Measurements from ENCODE around the gene PARP6. TPM values are rescaled to one million over a fixed set of nuclear protein-coding genes. Genes with fewer than 3 reads are reported as not detected.
A peak's percentile ranks its signal among the peaks of the same experiment; 100 is the strongest.

The PARP6 gene
- total RNA-seq, 1 donor, result 43.4 TPM

GRCh38 chr15:72205273-72205672 lies 67.1 kb downstream of the PARP6 start:
- Histone ChIP-seq H3K36me3 (ENCODE audit: insufficient read depth, low read length) (peaks cover 98% of the 10 kb centered on the region), H2AFZ (ENCODE audit: low read length) (no peak overlapping the region), H3K4me1 (ENCODE audit: insufficient read depth, low read length) (peaks cover 18% of the 10 kb centered on the region), H3K4me2 (ENCODE audit: insufficient read depth, low read length) (no peak overlapping the region), H3K79me2 (ENCODE audit: insufficient read depth, low read length) (peaks cover 68% of the 10 kb centered on the region), H3K27ac (ENCODE audit: low read depth, low read length) (no peak overlapping the region), H3K9me3 (ENCODE audit: low read depth, low read length) (no peaks in the 10 kb centered on the region), H4K20me1 (ENCODE audit: insufficient read depth, low read length) (peaks cover 86% of the 10 kb centered on the region), H3K4me3 (ENCODE audit: insufficient read depth, low read length) (no peak overlapping the region), H3K27me3 (ENCODE audit: insufficient read depth, low read length) (no peaks in the 10 kb centered on the region)
- TF ChIP-seq, protein P1, sequence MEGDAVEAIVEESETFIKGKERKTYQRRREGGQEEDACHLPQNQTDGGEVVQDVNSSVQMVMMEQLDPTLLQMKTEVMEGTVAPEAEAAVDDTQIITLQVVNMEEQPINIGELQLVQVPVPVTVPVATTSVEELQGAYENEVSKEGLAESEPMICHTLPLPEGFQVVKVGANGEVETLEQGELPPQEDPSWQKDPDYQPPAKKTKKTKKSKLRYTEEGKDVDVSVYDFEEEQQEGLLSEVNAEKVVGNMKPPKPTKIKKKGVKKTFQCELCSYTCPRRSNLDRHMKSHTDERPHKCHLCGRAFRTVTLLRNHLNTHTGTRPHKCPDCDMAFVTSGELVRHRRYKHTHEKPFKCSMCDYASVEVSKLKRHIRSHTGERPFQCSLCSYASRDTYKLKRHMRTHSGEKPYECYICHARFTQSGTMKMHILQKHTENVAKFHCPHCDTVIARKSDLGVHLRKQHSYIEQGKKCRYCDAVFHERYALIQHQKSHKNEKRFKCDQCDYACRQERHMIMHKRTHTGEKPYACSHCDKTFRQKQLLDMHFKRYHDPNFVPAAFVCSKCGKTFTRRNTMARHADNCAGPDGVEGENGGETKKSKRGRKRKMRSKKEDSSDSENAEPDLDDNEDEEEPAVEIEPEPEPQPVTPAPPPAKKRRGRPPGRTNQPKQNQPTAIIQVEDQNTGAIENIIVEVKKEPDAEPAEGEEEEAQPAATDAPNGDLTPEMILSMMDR (IDR thresholded peaks at IDR 0.05; ENCODE audit: extremely low read depth, low read depth, low read length), result no peak
- DNase-seq (ENCODE audit: insufficient read length, low spot score, missing footprints), result peak; percentile 60

- TF ChIP-seq, protein P1 (IDR thresholded peaks at IDR 0.05; ENCODE audit: extremely low read depth, low read depth, low read length), result no peak
- Histone ChIP-seq H3K9me3 (ENCODE audit: low read depth, low read length) (no peaks in the 10 kb centered on the region), H3K4me3 (ENCODE audit: insufficient read depth, low read length) (no peak overlapping the region), H3K79me2 (ENCODE audit: insufficient read depth, low read length) (peaks cover 53% of the 10 kb centered on the region), H3K27me3 (ENCODE audit: insufficient read depth, low read length) (no peaks in the 10 kb centered on the region), H3K36me3 (ENCODE audit: insufficient read depth, low read length) (peaks cover 99% of the 10 kb centered on the region), H3K4me1 (ENCODE audit: insufficient read depth, low read length) (peaks cover 21% of the 10 kb centered on the region), H4K20me1 (ENCODE audit: insufficient read depth, low read length) (peaks cover 90% of the 10 kb centered on the region), H3K27ac (ENCODE audit: low read depth, low read length) (peak overlapping the region; percentile 68), H2AFZ (ENCODE audit: low read length) (no peak overlapping the region), H3K4me2 (ENCODE audit: insufficient read depth, low read length) (no peak overlapping the region)
- peak; percentile 97 for DNase-seq (ENCODE audit: insufficient read length, low spot score, missing footprints)
These were observed 68.9 kb downstream of the PARP6 start for GRCh38 chr15:72203507-72203837.

DNA sequence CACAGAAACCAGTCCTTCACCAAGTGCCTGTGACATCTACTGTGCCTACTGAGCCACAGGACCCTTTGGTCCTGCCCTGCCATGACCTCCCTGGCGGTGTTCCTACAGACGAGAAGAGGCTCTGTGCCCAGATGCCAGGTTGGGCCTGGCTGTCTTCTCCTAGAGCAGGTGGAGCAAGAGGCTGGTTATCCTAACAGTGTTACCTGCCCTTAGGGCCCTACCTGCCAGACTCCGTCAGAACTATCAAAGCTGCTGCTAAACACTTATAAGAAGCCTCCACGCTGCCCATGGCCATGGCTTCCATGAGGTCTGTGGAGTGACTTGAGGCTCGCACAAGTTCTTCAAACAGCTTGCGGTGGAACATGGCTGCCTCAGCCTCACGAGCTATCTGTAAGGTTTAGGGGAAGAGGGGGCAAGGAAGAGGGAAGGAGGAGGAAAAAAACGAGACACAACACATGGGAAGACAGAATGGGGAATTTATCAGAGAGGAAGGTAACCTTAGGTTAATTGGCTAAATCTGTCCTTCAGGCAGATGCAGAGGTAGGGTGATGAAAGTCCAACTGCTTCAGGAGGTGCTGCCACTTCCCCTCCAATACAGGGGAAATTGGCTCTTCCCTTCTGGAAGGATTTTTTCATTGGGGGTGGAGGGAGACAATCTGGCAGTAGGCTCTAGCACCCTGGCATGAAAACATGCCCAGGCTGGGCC lies 69.4 kb downstream of the PARP6 start:
- peaks cover 90% of the 10 kb centered on the region for H4K20me1 ChIP-seq (ENCODE audit: insufficient read depth, low read length)

GRCh38 chr15:72202302-72202701 lies 70.1 kb downstream of the PARP6 start:
- Histone ChIP-seq H3K4me3 (ENCODE audit: insufficient read depth, low read length) (no peak overlapping the region), H3K4me1 (ENCODE audit: insufficient read depth, low read length) (peaks cover 21% of the 10 kb centered on the region), H2AFZ (ENCODE audit: low read length) (no peak overlapping the region), H3K4me2 (ENCODE audit: insufficient read depth, low read length) (no peak overlapping the region), H3K79me2 (ENCODE audit: insufficient read depth, low read length) (peaks cover 42% of the 10 kb centered on the region), H4K20me1 (ENCODE audit: insufficient read depth, low read length) (peaks cover 87% of the 10 kb centered on the region), H3K27ac (ENCODE audit: low read depth, low read length) (peak overlapping the region; percentile 68), H3K9me3 (ENCODE audit: low read depth, low read length) (no peaks in the 10 kb centered on the region), H3K36me3 (ENCODE audit: insufficient read depth, low read length) (peaks cover 93% of the 10 kb centered on the region), H3K27me3 (ENCODE audit: insufficient read depth, low read length) (no peaks in the 10 kb centered on the region)
- peak; percentile 30 for DNase-seq (ENCODE audit: insufficient read length, low spot score, missing footprints)
- TF ChIP-seq, protein P1 (IDR thresholded peaks at IDR 0.05; ENCODE audit: extremely low read depth, low read depth, low read length), result no peak

More for the DNA sequence above, 69.4 kb downstream of the PARP6 start:
- Histone ChIP-seq H3K9me3 (ENCODE audit: low read depth, low read length) (no peaks in the 10 kb centered on the region), H3K4me3 (ENCODE audit: insufficient read depth, low read length) (no peak overlapping the region), H3K4me2 (ENCODE audit: insufficient read depth, low read length) (no peak overlapping the region), H3K27me3 (ENCODE audit: insufficient read depth, low read length) (no peaks in the 10 kb centered on the region), H3K4me1 (ENCODE audit: insufficient read depth, low read length) (peaks cover 21% of the 10 kb centered on the region), H3K27ac (ENCODE audit: low read depth, low read length) (peak overlapping the region; percentile 68), H3K36me3 (ENCODE audit: insufficient read depth, low read length) (peaks cover 99% of the 10 kb centered on the region), H2AFZ (ENCODE audit: low read length) (no peak overlapping the region), H3K79me2 (ENCODE audit: insufficient read depth, low read length) (peaks cover 49% of the 10 kb centered on the region)
- TF ChIP-seq, protein P1 (IDR thresholded peaks at IDR 0.05; ENCODE audit: extremely low read depth, low read depth, low read length), result no peak
- peak; percentile 77 for DNase-seq (ENCODE audit: insufficient read length, low spot score, missing footprints)
